Measurements from ENCODE around the gene THOC6.

THOC6 gene

GRCh38 chr16:3023669-3024478, at the start of gene THOC6, which contains the start of gene HCFC1R1:
TSS of gene THOC6 (plus strand) at chr16:3024035. CDS start at chr16:3024327, 292 bp downstream.
TSS of gene HCFC1R1 (minus strand) at chr16:3023942. CDS start at chr16:3023941, 1 bp downstream.
- DNase-seq: peak; percentile 94

DNA sequence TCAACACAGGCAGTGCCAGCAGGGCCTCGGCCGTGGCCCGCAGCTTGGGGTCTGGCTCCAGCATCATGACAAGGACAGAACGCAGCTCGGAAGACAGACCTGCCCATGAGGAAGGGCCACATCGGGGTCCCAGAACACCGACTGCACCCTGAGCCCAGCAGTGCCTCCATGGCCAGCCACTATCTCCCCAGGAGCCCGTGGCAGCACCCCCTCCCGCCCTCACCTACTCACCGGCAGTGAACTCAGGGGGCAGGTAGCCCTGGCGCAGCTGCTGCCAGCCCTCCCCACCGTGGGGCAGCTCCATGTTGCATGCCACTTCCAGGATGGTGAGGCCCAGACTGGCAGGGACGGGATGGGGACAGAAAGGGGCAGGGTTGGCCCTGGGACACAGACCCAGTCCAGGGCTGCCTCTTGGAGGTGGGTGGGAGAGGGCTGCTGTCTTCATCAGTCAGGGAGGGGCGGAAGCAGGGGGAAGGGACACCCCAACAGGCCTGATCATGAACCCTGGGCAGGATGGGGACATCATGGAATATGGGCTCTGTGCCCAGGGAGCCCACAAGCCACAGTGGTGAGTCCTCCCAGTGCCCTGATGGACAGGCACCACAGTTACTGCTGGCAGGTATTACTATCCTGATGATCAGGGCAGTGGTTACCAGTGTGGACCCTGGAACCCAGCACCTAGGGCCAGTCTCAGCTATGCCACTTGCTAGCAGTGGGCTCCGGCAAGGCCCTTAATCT, 49.3 kb upstream of the THOC6 start:
- no peak for DNase-seq

DNA sequence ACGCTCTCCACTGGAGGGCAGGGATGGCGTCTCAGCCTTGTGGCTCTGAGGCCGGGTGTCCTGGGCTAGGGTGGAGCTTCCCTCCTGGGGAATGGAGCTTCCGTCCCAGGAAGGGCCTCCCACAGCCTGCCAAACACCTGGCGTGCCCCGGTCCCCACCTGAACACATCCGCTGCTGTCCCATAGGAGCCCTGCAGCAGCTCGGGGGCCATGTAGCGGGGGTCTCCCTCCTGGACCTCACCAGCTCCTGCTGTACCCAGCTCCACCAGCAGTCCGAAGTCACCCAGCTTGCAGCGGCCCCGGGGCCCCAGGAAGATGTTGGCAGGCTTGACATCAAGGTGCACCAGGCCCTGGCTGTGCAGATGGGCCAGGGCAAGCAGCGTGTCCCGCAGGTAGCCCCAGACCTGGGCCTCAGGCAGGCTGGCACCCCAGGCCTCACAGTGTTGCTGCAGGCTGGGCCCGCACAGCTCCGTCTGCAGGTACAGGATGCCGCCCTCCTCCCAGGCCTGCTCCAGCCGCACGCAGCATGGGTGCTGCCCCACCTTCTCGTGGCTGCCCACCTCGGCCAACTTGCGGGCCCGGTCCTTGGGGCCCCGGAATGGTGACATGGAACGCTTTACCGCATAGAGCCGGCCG, 48.6 kb upstream of the THOC6 start:
- DNase-seq: no peak

- no peak for DNase-seq
These were observed 47.6 kb upstream of the THOC6 start for GRCh38 chr16:2976201-2976600.

DNA sequence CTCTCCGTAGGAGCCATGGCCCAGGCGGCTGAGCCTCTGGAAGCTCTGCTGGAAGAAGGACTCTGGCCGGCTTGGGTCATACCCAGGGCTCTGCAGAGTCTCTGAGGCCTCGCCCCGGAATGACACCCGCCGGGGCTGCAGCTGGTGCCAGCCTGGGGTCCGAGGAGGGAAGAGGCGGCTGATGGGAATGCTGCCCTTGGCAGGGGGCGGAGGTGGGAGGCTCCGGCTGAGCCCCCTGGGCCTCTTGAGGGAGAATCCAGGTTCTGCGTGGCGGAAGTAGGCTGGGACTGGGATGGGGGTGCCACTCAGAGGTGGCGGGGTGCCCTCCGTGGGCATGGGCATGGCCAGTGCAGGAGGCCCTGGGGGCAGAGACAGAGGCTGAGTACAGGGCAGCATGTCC, 47.2 kb upstream of the THOC6 start:
- no peak for DNase-seq

- no peak for DNase-seq
These were observed 46.4 kb upstream of the THOC6 start for GRCh38 chr16:2977440-2977839.

- no peak for DNase-seq
These were observed 44.1 kb upstream of the THOC6 start for GRCh38 chr16:2979669-2980226.

DNA sequence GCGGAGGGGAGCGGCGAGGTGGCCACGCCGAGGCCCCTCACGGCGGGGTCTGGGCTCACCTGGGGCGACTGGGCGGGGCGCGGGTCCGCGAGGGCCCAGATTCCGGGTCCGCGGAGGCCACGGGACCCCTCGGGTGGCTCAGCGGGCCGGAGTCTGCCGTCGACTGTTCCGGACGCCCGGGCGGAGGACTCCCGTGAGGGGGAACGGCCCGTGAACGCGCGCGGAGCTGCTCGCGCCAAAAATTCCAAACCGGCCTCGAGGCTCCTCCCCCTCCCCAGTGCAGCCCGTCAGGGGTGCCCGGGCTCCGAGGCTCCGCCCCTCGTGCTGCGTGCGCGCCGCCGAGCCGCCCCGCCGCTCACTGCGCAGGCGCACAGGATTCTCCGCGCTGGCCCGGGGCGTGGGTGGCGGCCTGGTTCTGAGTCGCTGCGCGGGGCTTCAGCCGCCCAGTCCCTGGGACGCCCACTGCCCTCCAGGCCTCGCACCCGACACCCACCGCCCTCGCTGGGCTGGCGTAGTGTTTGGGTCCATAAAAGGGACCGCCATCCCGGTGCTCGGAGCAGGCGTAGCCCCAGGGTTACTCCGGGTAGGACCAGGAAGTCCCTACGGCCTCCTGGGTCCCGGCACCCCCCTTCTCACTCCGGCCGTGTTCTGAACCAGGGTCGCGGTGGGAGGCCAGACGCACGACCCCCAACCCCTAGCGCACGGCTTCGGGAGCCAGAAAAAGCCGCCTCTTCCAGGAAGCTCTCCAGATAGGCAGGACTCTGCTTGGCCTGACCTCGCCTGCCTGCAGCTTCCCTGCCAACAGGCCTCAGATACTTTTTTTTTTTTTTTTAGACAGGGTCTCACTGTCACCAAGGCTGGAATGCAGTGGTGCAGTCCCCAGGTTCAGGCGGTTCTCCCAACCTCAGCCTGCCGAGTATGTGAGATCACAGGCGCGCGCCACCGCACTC, 43.3 kb upstream of the THOC6 start, which contains the start of gene PKMYT1:
Gene PKMYT1, minus strand, starts transcription at position 220 of the 950 bp plus-strand sequence. CDS start 789 bp downstream, outside the sequence.
- DNase-seq: peak; percentile 80

DNA sequence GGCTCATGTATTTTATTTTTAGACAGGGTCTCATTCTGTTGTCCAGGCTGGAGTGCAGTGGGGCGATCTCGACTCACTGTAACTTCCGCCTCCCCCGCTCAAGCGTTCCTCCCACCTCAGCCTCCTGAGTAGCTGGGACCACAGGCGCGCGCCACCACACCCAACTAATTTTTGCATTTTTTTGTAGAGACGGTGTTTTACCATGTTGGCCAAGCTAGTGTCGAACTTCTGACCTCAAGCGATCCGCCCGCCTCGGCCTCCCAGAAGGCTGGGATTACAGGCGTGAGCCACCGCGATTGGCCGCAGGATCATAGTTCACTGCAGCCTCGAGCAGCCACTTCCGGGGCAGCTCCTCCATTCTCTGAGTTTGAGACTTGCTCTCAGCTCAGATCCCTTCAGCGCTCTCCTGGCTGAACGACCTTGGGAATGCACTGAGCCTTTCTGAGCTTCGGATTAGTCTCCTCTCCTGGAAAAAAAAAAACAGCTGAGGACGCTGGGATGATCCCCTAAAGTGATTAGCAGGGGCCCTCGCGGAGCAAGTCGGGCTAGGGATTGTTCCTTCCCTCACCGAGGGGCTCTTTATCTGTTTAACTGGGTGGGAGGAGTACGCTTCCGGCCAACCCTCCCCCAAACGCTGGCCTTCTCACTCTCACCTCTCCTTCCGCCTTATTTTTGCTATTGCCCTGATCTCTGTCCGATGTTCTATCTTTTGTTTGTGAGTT, 42.5 kb upstream of the THOC6 start:
- no peak for DNase-seq

DNA sequence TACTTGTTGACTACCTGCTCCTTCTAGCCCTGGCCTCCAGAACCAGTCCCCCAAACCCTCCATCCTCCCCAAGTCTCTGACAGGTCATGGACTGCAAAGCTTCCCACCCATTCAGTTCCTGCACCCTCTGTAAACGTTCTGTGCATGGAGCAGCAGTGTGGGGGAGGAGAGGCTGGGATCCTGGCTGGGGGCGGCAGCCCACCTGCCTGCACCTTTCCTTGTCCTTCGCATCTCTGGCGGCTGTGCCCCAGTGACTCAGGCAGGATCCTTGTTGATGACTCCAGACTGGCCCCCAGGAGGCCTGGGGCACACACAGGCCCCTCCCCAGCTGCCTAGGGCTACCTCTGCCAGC, 42.0 kb upstream of the THOC6 start:
- no peak for DNase-seq

DNA sequence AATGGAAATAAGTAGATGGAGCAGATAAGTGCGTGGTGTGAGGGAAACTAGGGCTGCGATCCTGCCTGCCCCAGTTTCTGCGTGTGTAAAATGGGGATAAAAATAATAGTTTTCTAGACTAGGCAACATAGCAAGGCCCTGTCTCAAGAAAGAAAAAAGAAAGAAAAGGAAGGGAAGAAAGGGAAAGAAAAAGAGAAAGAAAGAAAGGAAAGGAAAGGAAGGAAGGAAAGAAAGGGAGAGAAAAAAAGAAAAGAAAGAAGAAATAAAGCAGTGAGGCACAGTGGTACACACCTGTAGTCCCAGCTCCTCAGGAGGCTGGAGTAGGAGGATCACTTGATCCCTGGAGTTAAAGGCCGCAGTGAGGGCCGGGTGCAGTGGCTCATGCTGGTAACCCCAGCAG, 41.4 kb upstream of the THOC6 start:
- no peak for DNase-seq

DNA sequence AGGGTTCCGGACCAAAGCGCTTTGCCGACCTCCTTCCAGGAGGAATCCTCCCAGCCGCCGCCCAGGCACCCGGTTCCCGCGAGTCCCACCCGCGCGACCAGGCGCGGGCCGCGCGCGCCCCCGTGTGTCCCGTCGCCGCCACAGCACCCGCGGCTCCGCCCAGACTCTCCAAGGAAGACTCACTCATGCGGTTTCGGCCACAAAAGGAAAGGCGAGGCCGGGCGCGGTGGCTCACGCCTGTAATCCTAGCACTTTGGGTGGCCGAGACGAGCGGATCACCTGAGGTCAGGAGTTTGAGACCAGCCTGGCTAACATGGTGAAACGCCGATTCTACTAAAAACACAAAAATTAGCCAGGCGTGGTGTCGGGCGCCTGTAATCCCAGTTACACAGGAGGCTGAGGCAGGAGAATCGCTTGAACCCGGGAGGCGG, 40.1 kb upstream of the THOC6 start:
- DNase-seq: peak; percentile 73

GRCh38 chr16:2985462-2985861, 38.4 kb upstream of the THOC6 start:
- no peak for DNase-seq

GRCh38 chr16:2985893-2986355, 37.9 kb upstream of the THOC6 start:
- DNase-seq: no peak

GRCh38 chr16:2986623-2987188, 37.1 kb upstream of the THOC6 start:
- DNase-seq: no peak

DNA sequence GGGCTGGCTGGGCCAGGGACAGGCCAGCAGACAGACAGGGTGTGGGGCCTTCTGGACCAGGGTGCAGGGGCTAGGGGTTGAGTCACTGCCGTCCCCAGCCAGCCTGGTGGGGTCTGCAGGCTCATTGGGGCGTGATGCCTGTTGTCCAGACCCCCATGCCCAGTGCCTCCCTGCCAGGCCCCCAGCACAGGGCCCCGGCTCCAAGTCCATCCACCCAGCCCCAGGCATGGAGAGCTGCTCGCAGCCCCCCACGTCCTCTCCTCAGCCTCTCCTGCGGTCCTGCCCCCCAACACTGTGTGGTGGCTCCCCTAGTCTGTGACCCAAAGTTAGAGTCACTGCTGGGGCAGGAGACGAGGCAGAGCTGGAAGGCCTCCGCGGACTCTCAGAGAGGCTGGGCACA, 36.5 kb upstream of the THOC6 start:
- DNase-seq: no peak

GRCh38 chr16:2987833-2988232, 36.0 kb upstream of the THOC6 start:
- DNase-seq: no peak

DNA sequence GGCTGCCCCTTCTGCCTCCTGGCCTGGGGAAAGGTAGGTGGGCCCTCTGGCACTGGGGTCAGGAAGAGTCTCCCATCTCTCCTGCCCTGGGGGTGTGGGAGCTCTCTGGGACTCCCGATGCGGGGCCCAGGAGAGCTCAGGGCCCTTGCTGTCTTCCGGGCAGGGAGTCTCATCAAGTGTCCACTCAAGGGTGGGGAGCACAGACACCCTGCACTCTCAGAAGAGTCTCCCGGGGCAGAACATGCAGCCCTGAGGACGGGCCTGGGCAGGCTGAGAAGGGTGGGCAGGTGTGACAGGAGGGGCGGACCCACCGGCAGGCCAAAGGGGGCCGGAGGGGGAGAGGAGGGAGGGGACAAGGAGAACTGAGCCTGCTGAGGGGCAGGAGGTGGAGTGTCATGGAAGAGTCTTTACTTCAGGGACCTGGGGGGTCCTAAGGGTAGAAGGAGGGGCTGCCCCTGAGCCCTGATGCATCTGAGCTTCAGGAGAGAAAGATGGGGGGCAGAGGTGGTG, 35.2 kb upstream of the THOC6 start:
- DNase-seq: no peak

- no peak for DNase-seq
These were observed 32.9 kb upstream of the THOC6 start for GRCh38 chr16:2990891-2991290.

GRCh38 chr16:2991566-2992261, 32.1 kb upstream of the THOC6 start:
- DNase-seq: no peak
